LoVo (cell line): ENCODE measurements around the gene ARMH1.
A peak's percentile ranks its signal among the peaks of the same experiment; 100 is the strongest.
"Not testable (repeated sequence)": the region's sequence is repeated elsewhere in the genome, so short reads cannot be mapped to it uniquely, and the experiment has no call there.

Experiments
- DNase-seq: peaks from one replicate; pipeline ENCODE4 v3.0.0-alpha.2; 2016; ENCODE audit warnings: low spot score

ARMH1 gene

DNA sequence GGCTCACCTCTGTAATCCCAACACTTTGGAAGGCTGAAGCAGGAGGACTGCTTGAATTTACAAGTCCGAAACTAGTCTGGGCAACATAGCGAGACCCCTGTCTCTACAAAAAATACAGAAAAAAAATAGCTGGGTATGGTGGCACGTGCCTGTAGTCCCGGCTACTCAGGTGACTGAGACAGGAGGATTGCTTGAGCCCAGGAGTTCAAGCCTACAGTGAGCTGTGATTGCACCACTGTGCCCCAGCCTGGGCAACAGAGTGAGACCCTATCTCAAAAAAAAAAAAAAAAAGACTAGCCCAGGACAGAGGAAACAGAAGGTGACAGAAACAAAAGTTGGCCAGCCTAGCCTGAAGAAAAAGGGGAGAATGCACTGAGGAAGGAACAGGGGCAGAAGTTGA, 21.2 kb downstream of the ARMH1 start:
- no peak for DNase-seq

DNA sequence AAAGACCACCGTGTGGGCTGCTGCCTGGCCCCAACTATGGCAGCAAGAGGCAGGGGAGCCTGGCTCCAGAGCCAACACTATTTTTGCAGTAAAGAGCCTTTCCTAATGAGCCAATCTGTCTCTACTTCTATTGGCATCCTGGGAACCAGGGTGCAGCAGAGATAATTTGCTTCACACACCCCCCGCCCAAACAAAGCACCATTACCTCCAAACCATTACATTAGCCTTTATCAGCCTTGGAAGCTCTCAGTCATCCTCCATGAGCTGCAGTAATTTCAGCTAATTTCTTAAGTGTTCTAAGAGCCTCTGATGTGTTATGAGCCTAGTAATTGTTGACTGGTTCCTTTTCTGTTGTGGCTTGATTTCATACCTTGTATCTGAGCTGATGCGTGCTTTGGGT, 21.6 kb downstream of the ARMH1 start:
- no peak for DNase-seq

DNA sequence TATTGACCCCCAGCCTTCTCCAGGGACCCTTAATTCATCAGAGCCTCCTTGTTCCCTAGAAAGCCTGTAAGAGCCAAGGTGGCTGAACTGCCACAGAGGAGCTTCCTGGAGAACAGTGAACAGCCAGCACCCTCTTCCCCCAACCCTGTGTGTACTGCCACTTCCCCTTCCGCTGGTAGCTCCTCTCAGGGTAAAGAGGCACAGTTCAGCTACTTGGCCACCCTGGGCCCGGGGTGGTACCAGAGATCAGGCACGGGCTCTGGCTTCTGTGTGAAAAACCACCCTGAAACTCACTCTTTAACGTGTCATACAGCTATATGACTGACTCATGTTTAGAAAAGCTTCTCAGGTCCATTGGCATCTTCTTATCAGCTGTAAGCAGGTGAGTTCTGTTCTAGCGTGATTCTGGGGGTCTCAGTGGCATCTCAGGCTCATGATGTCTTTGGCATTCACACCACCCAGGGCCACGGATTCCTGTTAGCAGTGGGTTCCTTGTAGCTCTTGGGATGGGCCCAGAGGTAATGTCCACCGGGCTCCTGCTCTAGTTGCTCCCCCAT, 22.4 kb downstream of the ARMH1 start:
- DNase-seq = no peak

DNA sequence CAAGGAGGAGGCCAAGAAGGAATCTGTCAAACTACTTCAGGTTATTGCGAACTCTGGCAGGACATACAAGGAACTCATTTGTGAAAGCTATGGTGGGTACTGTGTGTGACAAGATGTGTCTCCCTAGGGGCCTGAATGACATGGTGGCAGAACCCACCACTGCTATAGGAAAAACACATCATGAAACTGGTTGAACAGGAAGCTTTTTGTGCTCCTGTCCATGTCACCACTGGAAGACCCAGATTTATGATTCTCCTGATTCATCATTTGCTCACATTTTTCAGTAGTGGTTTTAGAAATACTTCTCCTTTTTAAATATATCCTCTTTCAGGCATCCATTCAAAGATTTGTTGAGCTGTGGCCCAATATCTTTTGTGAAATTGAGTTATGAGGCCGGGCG, 23.6 kb downstream of the ARMH1 start:
- DNase-seq = no peak

DNA sequence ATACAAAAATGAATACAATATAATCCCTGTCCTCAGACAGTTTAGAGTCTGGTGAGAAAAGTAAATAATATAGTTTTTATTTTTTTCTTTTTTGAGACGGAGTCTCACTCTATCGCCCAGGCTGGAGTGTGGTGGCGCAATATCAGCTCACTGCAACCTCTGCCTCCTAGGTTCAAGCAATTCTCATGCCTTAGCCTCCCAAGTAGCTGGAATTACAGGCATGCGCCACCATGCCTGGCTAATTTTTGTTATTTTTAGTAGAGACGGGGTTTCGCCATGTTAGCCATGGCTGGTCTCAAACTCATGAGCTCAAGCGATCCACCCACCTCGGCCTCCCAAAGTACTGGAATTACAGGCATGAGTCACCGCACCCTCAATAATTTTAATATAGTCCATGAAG, 24.9 kb downstream of the ARMH1 start:
- not testable (repeated sequence) for DNase-seq

DNA sequence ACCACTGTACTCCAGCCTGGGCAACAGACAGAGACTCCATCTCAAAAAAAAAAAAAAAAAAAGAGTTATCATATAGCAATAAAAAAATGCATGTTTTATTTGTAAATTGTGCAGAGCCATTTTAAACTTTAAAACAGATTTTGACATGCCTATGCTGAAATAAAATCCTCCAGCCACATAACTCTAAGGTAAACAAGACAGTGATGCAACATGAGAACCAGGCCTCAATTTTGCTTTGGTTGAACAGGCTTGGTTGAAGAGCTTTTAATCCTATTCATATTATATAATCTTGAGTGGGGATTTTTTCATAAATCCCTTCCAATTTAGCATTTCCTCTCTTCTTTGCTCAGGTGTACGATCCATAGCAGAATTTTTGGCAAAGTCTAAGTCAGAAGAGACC, 26.1 kb downstream of the ARMH1 start:
- no peak for DNase-seq

DNA sequence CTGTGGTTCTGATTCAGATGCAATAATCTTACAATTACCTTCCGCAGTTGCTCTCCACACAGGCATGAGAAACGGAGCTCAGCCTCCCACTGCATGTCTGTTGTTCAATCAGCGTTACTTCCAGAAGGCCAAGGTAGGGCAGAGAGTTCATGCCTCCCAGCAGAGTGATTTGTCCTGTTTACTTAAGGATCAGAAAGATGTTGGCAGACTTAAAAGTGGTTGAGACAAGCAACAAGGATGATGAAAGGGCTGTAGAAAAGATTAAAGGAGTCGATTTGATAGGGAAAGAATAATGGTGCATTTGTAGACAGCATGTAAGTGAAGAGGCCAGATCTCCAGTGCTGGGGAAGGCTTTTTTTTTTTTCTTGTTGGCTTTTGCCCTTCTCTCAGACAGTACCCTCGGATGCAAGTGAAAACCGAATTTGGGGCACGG, 26.6 kb downstream of the ARMH1 start:
- DNase-seq = no peak

DNA sequence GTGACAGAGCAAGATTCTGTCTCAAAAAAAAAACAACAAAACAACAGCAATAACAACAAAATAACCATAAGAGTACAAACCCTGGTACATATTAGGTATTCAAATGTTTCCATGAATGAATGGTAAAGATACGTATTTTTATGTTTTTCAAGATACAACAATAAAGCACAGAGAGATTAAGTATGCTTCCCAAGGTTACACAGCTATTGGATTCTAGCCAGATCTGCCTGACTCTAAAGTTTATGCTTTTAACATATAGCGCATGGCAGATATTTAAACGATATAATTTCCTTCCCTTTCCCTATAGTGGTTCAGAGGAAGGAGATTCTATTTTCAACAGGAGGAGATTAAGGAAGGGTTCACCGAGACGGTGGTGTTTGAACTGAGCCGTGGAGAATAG, 31.0 kb downstream of the ARMH1 start:
- DNase-seq = no peak

DNA sequence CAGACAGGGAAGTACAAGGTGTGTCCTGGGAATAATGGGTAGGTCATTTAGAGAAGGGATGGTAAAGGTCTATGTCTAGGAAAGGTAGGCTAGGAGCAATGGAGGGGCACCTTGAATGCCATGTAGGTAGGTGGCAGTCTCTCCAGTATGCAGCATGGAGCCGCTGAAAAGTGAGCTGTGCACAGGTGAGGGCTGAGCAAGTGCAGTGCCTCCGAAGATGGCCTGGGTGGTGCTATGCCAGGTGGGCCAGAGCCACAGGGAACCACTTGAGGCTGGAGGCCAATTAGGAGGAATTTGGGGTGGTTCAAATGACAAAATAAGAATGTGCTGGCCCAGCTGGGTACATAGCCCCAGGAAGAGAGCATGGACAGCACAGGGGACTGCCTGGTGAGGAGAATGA, 31.4 kb downstream of the ARMH1 start:
- no peak for DNase-seq

DNA sequence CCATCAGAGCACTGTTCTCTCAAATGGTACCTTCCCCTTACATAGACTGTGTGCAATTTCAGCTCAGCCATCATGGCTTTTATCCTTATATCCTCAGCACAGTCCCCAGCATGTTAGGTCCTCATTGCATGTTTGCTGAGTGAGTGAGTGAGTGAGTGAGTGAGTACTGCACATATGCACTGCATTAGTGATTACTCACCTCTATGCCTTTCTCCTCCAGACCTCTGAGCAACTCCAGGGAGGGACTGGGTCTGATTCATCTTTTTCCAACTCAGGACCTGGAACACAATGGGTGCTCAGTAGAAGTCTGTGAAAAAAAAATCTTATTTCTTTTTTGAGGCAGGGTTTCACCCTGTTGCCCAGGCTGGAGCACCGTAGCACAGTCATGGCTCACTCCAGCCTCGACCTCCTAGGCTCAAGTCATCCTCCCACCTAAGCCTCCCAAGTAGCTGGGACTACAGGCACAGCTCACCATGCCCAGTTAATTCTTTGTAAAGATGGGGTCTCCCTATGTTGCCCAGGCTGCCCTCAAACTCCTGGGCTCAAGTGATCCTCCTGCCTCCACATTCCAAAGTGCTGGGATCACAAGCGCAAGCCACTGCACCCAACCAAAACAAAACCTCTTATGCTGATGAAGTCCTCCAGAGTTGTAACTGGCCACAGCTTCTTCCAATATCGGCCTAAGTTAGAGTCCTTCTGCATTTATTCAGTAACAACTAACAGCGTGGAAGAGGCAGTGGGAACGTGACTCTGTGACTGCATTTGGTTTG, 32.8 kb downstream of the ARMH1 start:
- DNase-seq = peak; percentile 9

DNA sequence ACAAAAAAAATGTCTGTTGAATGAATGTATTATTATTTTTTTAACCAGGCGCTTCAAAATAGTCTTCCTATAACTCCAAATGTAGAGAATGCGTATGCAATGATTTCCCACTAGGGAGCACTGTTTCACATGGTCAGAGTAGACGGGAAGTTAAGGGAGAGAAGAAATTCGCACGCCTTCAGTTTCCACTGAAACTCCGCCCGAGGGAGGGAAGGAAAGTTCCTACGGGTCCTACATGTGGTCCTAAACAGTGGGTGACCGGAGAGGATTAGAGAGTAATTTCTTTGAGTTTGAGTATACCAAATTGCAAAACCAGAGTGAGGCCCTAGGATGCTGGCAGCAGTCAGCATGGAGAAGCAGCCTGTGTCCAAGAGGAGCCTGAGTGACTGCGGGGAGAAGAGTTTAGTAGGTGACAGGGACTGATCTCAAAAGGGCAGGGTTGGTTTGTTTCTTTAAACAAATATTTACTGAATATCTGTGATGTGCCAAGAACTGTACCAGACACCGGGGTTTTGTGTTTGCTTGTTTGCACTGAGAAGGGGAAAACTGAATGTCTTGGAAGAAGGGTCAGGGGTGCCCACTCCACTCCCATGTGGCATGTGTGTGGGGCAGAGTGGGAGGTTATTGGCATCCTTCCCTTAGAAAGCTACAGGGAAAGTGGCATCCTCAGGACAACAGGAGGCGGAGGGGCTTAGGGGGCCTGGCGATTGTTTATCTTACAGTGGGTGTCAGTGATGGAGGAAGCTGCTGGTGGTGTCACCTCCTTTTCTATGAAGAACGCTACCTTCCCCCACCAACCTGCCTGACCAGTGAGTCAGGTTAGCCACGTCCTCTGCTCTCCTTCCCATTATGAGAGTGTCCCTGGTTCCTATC, 33.7 kb downstream of the ARMH1 start:
- peak; percentile 53 for DNase-seq

DNA sequence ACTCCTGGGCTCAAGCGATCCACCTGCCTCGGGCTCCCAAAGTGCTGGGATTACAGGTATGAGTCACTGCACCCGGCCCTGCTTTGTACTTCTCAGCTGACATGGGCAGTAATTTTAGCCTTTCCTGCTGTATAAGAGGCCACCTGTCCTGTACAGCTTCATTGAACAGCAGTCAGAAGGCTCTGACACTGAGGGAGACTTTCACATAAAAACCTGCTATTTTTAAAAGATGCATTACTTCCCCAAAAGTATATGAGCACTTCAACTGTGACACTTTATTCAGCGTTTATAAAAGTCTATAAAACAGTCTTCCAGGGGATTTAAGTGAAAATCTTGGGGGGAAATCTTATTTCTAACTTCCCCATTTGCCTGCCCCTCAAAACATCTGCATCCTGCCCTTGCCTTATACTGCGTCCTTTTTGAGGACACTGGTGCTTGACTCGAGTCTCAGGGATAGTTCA, 38.8 kb downstream of the ARMH1 start:
- peak; percentile 36 for DNase-seq

DNA sequence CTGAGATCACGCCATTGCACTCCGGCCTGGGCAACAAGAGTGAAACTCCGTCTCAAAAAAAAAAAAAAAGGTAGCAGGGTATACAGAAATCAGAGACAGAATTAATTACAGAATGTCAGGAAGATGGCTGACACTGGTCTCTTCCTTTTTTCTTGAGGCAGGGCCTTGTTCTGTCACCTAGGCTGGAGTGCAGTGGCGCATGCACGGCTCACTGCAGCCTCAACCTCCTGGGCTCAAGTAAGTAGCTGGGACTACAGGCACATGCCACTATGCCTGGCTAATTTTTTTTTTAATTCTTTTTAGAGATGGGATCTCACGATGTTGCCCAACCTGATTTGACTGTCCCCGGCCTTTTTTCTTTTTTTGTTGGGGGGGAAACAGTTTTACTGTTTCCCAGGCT, 40.0 kb downstream of the ARMH1 start:
- DNase-seq = no peak

DNA sequence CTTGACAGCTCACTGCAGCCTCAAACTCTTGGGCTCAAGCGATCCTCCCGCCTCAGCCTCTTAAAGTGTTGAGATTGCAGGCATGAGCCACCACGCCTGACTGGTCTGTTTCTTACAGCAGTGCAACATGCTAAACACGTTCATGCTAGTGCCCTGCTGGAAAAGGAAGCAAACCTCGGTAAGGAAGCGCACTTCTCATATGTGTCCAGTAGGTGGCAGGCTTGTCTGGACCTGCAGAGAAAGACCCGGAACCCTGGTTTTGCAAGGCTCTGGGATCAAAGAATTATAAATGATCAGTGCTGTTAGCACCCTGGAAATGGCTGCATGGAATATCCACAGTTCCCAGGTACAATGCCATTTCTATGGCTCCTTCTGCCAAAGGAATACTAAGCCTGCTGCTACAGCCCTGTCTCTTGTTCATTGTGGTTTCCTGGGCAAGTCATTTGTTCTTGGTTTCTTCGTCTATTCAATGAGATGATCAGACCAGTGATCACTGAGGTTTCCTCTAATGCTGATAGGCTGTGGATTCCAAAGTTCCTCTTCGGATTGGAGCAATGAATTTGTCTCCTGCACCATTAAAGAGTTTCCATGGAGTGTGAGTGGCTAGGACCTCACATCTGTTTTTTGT, 40.5 kb downstream of the ARMH1 start:
- peak; percentile 73 for DNase-seq

DNA sequence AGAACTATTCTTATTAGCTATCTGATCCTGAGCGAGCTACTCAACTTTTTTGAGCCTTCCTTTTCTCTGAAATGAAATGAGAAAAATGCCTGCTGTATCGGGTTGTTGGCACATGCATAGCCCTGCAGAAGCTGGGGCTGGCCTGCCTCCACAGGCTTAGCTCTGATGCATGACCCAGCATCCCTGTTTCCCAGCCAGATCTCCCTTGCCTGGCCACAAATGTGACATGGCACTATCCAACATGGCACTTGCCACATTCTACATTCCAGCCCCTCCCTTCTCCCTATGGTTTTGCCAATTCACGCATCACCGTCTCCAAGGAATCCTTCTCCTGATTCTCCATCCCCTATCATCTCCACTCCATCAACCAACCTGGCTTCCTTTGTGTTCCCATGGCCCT, 42.6 kb downstream of the ARMH1 start:
- no peak for DNase-seq

DNA sequence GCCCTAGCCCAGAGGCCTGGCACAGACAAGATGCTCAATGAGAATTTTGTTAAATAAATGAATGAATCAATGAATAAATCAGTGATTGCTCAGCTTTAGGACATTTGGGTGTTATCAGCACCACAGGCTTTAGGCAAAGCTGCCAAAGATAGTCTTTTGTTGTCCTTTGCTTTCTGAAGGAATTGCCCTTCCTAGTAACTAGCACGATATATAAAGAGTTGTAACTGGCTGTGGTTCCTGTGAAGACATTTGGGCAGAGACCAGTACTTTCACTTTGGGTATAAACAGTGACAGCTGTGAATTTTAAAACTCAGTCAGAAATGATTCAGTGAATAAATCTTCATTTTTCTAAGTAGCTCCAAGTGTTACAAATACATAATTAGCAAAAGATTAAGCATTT, 43.1 kb downstream of the ARMH1 start:
- DNase-seq = no peak

DNA sequence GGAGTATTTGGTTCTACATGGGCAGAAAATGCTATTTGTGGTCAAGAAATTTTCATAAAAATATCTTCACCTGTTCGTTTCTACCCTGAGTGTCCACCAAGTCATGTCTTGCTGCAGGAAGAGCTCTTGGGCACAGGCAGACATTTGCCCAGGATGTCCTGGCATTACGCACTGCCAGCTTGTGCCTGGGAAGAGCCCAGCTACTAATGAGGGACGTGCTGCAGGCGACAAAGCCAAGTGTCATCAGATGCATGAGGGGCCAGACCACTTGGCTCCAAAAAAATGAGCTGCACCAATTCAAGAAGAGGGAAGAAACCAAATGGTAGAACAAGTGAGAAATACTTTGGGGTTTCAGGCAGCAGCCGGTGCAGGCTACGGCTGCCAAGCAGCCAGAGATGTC, 43.6 kb downstream of the ARMH1 start:
- DNase-seq = no peak

DNA sequence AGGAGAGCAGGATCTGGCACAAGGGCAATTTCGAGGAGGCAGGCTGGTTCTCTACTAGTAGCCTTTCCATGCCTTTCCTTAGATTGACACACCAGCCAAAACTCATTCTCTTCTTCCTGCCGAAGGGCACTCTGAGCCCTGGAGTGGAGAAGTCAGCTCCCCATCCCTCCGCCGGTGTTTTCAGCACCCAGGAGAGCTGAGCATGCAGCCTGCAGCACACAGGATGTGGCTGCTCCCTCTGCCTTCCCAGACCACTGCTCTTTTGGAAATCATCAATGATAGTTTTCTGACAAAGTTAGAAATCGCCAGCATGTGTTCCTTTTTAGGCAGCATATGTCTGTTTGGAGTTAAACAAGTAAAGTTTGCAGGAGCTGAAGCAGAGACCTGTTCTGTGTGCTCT, 44.8 kb downstream of the ARMH1 start:
- DNase-seq = no peak

DNA sequence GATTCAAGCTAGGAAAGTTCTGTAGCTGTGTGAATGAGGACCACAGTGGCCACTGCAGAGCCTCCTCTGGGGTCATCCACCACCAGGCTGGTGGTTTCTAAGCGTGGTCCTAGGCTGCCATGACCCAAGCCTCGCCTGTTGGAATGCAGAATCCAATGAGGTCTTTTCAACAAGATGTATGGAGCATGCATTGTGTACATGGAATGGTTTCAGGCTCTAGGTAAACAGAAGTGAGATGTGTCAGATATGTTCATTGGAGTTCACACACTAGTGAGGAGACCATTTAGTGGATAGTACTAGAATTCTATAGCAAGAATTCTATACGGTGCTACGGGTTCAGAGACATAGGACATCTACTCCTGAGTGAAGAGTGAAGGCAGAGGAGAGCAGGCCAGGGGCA, 45.8 kb downstream of the ARMH1 start:
- no peak for DNase-seq

DNA sequence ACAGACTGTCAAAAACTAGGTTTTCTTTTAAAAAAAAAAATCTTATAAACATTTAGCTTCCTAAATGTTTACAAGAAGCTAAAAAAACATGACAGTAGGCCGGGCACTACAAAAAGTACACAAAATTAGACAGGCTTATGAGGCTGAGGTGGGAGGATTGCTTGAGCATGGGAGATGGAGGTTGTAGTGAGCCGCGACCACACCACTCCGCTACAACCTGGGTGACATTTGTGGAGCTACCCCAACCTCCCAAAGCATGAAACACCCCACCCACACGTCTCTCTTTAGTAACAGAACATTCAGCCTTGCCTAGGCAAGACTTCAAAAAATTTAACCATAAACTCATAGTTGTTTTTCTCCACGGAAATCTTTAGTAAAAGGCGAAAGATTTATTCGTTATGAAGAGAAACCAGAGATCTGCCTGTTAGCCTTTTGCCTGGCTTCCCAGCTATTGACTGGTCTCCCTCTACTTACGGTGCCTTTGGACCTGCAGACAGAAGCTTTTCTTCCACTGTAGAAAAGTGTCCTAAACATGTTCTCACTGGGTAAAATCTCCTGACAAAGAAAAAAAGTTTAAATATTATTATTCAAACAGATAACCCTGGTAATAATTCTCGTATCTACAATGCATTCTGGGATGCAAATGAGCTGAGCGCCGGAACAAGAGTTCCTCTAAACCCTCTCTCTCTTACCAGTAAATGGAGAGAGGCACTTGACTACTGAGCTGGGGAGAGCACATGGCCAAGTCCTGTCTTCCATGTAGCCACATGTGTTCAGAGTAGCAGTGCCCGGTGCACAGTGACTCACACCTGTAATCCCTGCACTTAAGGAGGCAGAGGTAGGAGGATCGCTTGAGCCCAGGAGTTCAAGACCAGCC, 47.2 kb downstream of the ARMH1 start:
- DNase-seq = peak; percentile 90

DNA sequence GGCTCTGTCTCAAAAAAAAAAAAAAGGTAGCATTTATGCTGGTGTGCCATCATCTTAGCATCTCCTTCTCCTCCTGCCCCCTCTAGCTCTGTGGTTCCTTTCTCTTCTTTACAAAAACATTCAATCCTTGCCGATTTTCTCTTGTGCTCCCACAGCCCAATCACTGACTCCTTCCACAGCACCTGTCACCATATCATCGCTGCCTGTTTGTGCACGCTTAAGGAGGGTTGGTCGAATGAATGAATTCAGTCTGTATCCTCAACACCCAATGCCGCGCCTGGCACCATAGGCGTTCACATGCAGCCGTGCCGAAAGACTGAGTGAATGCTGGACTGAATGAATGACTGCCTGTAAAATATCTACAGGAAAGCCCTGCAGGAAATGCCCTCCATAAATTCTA, 48.5 kb downstream of the ARMH1 start:
- DNase-seq = no peak
